Loucy (cell line): ENCODE measurements around the gene AIM2.

ENCODE experiments used
- H2AFZ ChIP-seq: fragments of 200-600 bp; sonication (generic); 2 replicates; pipeline ENCODE4 v1.6.0; 2016; ENCODE audit warnings: antibody characterized with exemption, mild to moderate bottlenecking, low read length, moderate library complexity
- H3F3A ChIP-seq: fragments of 200-600 bp; 2 replicates; pipeline ENCODE4 v1.6.0; 2016; ENCODE audit warnings: antibody characterized with exemption, low read depth, mild to moderate bottlenecking
- H3K27me3 ChIP-seq: fragments of 200-600 bp; sonication (generic); 2 replicates; pipeline ENCODE4 v1.6.1; 2014; ENCODE audit warnings: low read length, mild to moderate bottlenecking; ENCODE audit not compliant: insufficient read depth, poor library complexity, severe bottlenecking
- H3K36me3 ChIP-seq: fragments of 200-600 bp; sonication (generic); 2 replicates; pipeline ENCODE4 v1.6.1; 2016; ENCODE audit warnings: low read length; ENCODE audit not compliant: insufficient read depth
- H3K4me1 ChIP-seq: fragments of 200-600 bp; sonication (generic); 2 replicates; pipeline ENCODE4 v1.5.1; 2014; ENCODE audit warnings: low read length, mild to moderate bottlenecking; ENCODE audit not compliant: insufficient read depth, poor library complexity, severe bottlenecking
- H3K4me2 ChIP-seq: fragments of 200-600 bp; sonication (generic); 2 replicates; pipeline ENCODE4 v1.6.0; 2014; ENCODE audit warnings: antibody characterized with exemption, low read length, low read depth, mild to moderate bottlenecking; ENCODE audit not compliant: poor library complexity, severe bottlenecking
- H3K4me3 ChIP-seq: fragments of 200-600 bp; sonication (generic); 2 replicates; pipeline ENCODE4 v1.5.1; 2014; ENCODE audit warnings: low read length, mild to moderate bottlenecking, mixed read lengths; ENCODE audit not compliant: poor library complexity, severe bottlenecking
- H3K79me2 ChIP-seq: fragments of 200-600 bp; sonication (generic); 2 replicates; pipeline ENCODE4 v1.6.1; 2014; ENCODE audit warnings: low read length; ENCODE audit not compliant: insufficient read depth
- H3K9ac ChIP-seq: fragments of 200-600 bp; sonication (generic); 2 replicates; pipeline ENCODE4 v1.6.0; 2014; ENCODE audit warnings: mild to moderate bottlenecking, low read depth, low read length, moderate library complexity; ENCODE audit not compliant: poor library complexity, severe bottlenecking
- H3K9me2 ChIP-seq: fragments of 200-600 bp; sonication (generic); replicated peaks from 2 replicates; pipeline ENCODE4 v1.6.1; 2016; ENCODE audit warnings: low read depth, low read length, mixed read lengths
- H3K9me3 ChIP-seq: fragments of 200-600 bp; sonication (generic); 2 replicates; pipeline ENCODE4 v1.6.1; 2014; ENCODE audit warnings: mild to moderate bottlenecking, antibody characterized with exemption, low read length, low read depth; ENCODE audit not compliant: insufficient read depth
- H4K20me1 ChIP-seq: fragments of 200-600 bp; sonication (generic); 2 replicates; pipeline ENCODE4 v1.6.0; 2014; ENCODE audit warnings: antibody characterized with exemption, low read length, mild to moderate bottlenecking; ENCODE audit not compliant: insufficient read depth, poor library complexity, severe bottlenecking
- EZH2phosphoT487 ChIP-seq: fragments of 200-600 bp; IDR thresholded peaks from 2 replicates; pipeline ENCODE4 v1.6.1; 2018; ENCODE audit warnings: antibody characterized with exemption, mild to moderate bottlenecking, moderate library complexity, borderline replicate concordance
- TF ChIP-seq, protein P1 (sequence below): fragments of 200-600 bp; sonication (generic); conservative IDR thresholded peaks from 2 replicates; pipeline ENCODE4 v1.5.1; 2014; ENCODE audit warnings: mild to moderate bottlenecking, antibody characterized with exemption, low read length

AIM2 gene

DNA sequence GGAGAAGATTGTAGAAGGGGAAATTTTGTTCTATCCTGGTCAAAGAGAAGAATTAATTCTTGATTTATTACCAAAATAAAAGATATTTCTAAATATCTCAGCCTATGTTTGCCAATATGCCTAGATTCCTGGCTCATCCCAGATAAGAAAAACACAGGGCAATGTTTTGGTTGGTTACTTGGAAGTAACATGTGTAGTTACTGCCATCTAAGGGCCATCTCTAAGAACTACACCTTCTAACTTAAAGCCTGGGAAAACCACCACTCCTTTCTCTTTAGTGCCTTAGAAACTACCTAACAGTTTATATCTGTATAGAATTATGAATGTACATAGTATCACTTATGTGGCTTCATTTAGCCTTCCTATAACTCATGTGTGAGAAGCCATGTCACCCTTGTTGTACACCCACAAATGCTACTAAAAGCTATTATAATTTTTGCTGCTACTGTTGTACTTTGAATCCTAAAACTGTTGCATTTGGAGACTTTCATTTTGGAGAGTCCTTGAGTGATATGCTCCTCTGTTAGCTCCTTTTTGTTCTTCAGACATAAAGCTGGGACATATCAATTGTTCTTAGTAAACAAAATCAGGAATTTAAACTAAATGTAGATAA is 4.5 kb downstream of the AIM2 start:
- Histone ChIP-seq H3K4me1 (peaks cover 18% of the 10 kb centered on the region), H3K9ac (no peak overlapping the region), H3K9me2 (no peaks in the 10 kb centered on the region), H3K4me2 (no peak overlapping the region), H2AFZ (peak overlapping the region; percentile 36; the same call in 1 of the 2 replicates), H3K9me3 (no peaks in the 10 kb centered on the region), H3K4me3 (no peak overlapping the region), H3K27me3 (no peaks in the 10 kb centered on the region), H4K20me1 (no peaks in the 10 kb centered on the region), H3K36me3 (no peaks in the 10 kb centered on the region), H3F3A (no peaks in the 10 kb centered on the region), H3K79me2 (no peaks in the 10 kb centered on the region)
- TF ChIP-seq EZH2phosphoT487: no peak
- TF ChIP-seq, protein P1, sequence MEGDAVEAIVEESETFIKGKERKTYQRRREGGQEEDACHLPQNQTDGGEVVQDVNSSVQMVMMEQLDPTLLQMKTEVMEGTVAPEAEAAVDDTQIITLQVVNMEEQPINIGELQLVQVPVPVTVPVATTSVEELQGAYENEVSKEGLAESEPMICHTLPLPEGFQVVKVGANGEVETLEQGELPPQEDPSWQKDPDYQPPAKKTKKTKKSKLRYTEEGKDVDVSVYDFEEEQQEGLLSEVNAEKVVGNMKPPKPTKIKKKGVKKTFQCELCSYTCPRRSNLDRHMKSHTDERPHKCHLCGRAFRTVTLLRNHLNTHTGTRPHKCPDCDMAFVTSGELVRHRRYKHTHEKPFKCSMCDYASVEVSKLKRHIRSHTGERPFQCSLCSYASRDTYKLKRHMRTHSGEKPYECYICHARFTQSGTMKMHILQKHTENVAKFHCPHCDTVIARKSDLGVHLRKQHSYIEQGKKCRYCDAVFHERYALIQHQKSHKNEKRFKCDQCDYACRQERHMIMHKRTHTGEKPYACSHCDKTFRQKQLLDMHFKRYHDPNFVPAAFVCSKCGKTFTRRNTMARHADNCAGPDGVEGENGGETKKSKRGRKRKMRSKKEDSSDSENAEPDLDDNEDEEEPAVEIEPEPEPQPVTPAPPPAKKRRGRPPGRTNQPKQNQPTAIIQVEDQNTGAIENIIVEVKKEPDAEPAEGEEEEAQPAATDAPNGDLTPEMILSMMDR: peak; percentile 77

DNA sequence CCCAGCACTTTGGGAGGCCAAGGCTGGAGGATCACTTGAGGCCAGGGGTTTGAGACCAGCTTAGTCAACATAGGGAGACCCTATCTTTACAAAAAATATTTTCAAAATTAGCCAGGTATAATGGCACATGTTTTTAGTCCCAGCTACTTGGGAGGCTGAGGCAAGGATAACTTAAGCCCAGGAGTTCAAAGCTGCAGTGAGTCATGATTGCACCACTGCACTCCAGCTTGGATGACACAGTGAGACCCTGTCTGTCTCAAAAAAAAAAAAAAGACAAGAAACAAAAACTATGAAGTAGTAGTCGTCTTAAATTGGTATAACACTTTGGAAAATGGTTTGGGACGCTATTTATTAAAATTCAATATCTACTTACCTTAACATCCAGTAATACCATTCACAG is 7.7 kb downstream of the AIM2 start:
- Histone ChIP-seq H3K79me2 (no peaks in the 10 kb centered on the region), H3K4me2 (no peak overlapping the region), H3K9ac (no peak overlapping the region), H3K36me3 (no peaks in the 10 kb centered on the region), H3K4me3 (no peak overlapping the region), H3F3A (no peaks in the 10 kb centered on the region), H2AFZ (no peak overlapping the region), H3K4me1 (peaks cover 10% of the 10 kb centered on the region), H4K20me1 (no peaks in the 10 kb centered on the region), H3K27me3 (no peaks in the 10 kb centered on the region), H3K9me2 (no peaks in the 10 kb centered on the region), H3K9me3 (no peaks in the 10 kb centered on the region)
- no peak for TF ChIP-seq EZH2phosphoT487
- TF ChIP-seq, protein P1: no peak

DNA sequence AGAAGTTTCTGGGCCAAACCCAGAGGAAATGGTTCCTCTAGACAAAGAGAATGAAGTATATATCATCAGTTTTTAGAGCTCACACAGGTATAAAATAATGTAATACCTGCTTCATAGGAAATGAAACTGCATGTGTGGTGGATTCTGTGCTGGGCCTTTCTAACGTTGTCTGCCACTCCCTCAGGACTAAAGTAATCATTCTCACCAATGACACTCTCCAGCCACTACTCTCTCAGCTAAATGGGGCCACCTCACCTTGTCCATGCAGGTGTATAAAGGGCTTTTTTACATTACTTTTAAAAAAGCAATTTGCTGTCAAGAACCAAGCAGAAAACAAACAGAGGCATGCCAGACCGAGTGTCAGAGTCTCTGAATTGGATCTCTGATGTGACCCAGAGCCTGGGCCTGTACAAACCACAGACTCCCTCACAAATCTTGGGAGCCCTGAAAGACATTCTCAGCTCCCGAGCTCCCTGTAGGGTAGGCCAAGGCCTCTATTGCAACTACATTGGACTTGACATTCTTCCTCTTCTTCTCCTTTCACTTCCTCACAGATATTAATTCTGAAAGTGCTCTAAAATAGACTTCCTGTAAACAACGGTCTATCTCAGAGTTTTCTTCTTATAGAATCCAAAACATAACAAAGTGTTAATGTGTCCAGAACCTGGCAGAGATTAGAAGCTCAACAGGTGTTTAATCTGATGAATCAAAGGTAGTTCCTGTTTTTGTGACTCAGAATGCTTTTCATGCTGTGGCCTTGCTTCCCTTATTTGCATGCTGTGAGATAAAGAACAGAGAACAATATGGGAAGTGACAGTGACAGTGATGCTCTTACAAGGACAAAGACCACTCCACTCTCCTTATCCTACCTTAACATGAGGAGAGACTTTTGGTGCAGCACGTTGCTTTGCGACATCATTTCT is 8.6 kb downstream of the AIM2 start:
- H3K4me3 ChIP-seq: no peak overlapping the region
- no peaks in the 10 kb centered on the region for H3K9me3 ChIP-seq
- H3K9me2 ChIP-seq: no peaks in the 10 kb centered on the region
- H3K36me3 ChIP-seq: no peaks in the 10 kb centered on the region
- peak overlapping the region; percentile 1 for H3K4me2 ChIP-seq
- peak overlapping the region; percentile 52 for H2AFZ ChIP-seq
- H3K9ac ChIP-seq: no peak overlapping the region
- no peak for TF ChIP-seq EZH2phosphoT487
- TF ChIP-seq, protein P1: no peak
- H4K20me1 ChIP-seq: no peaks in the 10 kb centered on the region
- no peaks in the 10 kb centered on the region for H3K27me3 ChIP-seq
- peaks cover 10% of the 10 kb centered on the region for H3K4me1 ChIP-seq
- H3K79me2 ChIP-seq: no peaks in the 10 kb centered on the region
- H3F3A ChIP-seq: no peaks in the 10 kb centered on the region
